Panc1 (cell line): ENCODE results near the gene SEZ6L. TPM values are rescaled to one million over a fixed set of nuclear protein-coding genes. Genes with fewer than 3 reads are reported as not detected.

ENCODE experiments used
- ATAC-seq: fragments of 200-7000 bp; cut with Tn5 transposase; 2 replicates; pipeline ENCODE4 v1.9.1; 2020; ENCODE audit warnings: mild to moderate bottlenecking, moderate library complexity
- BruUV-seq: library from RNA; stranded (reverse); fragments of 400-500 nt; replicated peaks from 2 replicates; lab custom pipeline; 2021; lab: Mats Ljungman, UMichigan
- CTCF ChIA-PET: fragments of 300-600 bp; sonication (Branson Sonifier 250); formaldehyde crosslinking; loops from one replicate; lab custom pipeline; 2022; ENCODE audit warnings: antibody characterized with exemption; lab: Charles Lee
- POLR2A ChIA-PET: fragments of 300-600 bp; sonication (Branson Sonifier 250); formaldehyde crosslinking; loops from one replicate; lab custom pipeline; 2022; ENCODE audit warnings: antibody characterized with exemption; lab: Charles Lee
- DNase-seq: peaks from one replicate; pipeline ENCODE4 v3.0.0-alpha.2; 2010; ENCODE audit warnings: low read depth, low spot score
- H3K27ac ChIP-seq: 2 replicates; pipeline ENCODE4 v1.5.1; 2011; ENCODE audit warnings: mild to moderate bottlenecking, low read length, inconsistent platforms
- H3K27me3 ChIP-seq: fragments of 200-500 bp; sonication (Bioruptor generic); 2 replicates; pipeline ENCODE4 v1.6.0; 2014; ENCODE audit warnings: low read length, inconsistent platforms; ENCODE audit not compliant: control insufficient read depth, insufficient read depth
- H3K36me3 ChIP-seq: fragments of 200-500 bp; sonication (Bioruptor generic); 2 replicates; pipeline ENCODE4 v1.5.1; 2014; ENCODE audit warnings: inconsistent platforms, mild to moderate bottlenecking, low read length, moderate library complexity; ENCODE audit not compliant: control insufficient read depth, insufficient read depth
- H3K4me1 ChIP-seq: 2 replicates; pipeline ENCODE4 v1.5.1; 2011; ENCODE audit warnings: inconsistent platforms, mild to moderate bottlenecking, low read length, moderate library complexity; ENCODE audit not compliant: control insufficient read depth, insufficient read depth
- H3K4me3 ChIP-seq, 2 experiments: 2 replicates each; pipeline ENCODE4 v1.5.1; 2011 to 2012; ENCODE audit warnings: low read depth in 2 of 2, low read length in 2 of 2, mild to moderate bottlenecking in 2 of 2, inconsistent platforms in 1 of 2, moderate library complexity in 1 of 2
- H3K9me3 ChIP-seq: fragments of 200-500 bp; sonication (Bioruptor generic); 2 replicates; pipeline ENCODE4 v1.5.1; 2014; ENCODE audit warnings: low read depth, mild to moderate bottlenecking, inconsistent platforms, low read length, moderate library complexity; ENCODE audit not compliant: control insufficient read depth, insufficient read depth
- POLR2AphosphoS5 ChIP-seq: IDR thresholded peaks from 2 replicates; pipeline ENCODE4 v1.6.1; 2012; ENCODE audit warnings: mild to moderate bottlenecking, low read depth, low read length, moderate library complexity
- SIN3A ChIP-seq: IDR thresholded peaks from 2 replicates; pipeline ENCODE4 v1.6.1; 2012; ENCODE audit warnings: low read depth, mild to moderate bottlenecking, low read length, moderate library complexity, borderline replicate concordance; ENCODE audit not compliant: insufficient read depth
- TCF7L2 ChIP-seq: IDR thresholded peaks from 2 replicates; pipeline ENCODE4 v1.6.1; 2011; ENCODE audit warnings: mild to moderate bottlenecking, low read depth, low read length, inconsistent platforms
- in situ Hi-C: cut with HindIII; loops from 2 replicates; pipeline ENCODE4 v1.10.0; 2016; ENCODE audit warnings: low sequenced_read_pairs, low pct_unique_long_range_greater_than_20kb
- intact Hi-C: fragments of 100-400 bp; cut with micrococcal nuclease; formaldehyde crosslinking; loops from one replicate; pipeline ENCODE4 v1.10.0; 2022; ENCODE audit not compliant: unreplicated experiment
- total RNA-seq: library from RNA; stranded (reverse); gene quantifications from one replicate; pipeline ENCODE4 v1.2.1, GENCODE V29; 2021; ENCODE audit not compliant: unreplicated experiment
- TF ChIP-seq, protein P1 (sequence below), 2 experiments: IDR thresholded peaks; 2 replicates each; pipeline ENCODE4 v1.6.1; 2011 to 2012; ENCODE audit warnings: low read depth in 2 of 2, control low read depth in 1 of 2, low read length in 1 of 2, mild to moderate bottlenecking in 1 of 2, moderate library complexity in 1 of 2; ENCODE audit not compliant: insufficient read depth in 1 of 2
- TF ChIP-seq, protein P2 (sequence below): fragments of 450-650 bp; IDR thresholded peaks from 2 replicates; pipeline ENCODE4 v1.5.1; 2017; ENCODE audit warnings: mild to moderate bottlenecking

Gene SEZ6L
- total RNA-seq, 1 experiment from 2014 or later, result not detected

DNA sequence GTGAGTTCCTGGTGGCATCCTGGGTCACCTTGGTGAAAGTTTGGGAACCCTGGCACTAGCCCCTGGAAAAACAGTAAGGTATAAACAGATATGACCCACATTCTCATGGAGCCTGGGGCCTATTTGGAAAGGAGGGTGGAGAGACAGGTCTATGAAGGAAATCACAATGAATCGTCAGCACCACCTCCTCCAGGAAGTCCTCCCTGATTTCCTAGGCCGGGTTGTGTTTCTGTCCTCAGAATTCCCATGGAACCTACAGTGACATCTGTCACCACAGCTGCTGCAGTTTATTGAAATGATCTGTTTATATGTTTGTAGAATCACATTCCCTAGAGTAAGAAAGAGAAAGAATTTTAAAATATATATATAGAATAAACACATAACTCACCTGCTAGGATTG is 188.0 kb downstream of the SEZ6L start:
- H3K4me1 ChIP-seq, result peaks cover 4% of the 10 kb centered on the region
- H3K9me3 ChIP-seq, result no peaks in the 10 kb centered on the region
- no peak for ATAC-seq
- in situ Hi-C loops, result no loop called here
- no peaks in the 10 kb centered on the region for H3K36me3 ChIP-seq
- intact Hi-C loops, result no loop called here
- ChIA-PET CTCF (no interaction called here), POLR2A (no interaction called here)
- no peak overlapping the region for H3K27ac ChIP-seq
- no peak for DNase-seq
- TF ChIP-seq TCF7L2 (no peak), SIN3A (no peak), POLR2AphosphoS5 (no peak)
- TF ChIP-seq, protein P1, sequence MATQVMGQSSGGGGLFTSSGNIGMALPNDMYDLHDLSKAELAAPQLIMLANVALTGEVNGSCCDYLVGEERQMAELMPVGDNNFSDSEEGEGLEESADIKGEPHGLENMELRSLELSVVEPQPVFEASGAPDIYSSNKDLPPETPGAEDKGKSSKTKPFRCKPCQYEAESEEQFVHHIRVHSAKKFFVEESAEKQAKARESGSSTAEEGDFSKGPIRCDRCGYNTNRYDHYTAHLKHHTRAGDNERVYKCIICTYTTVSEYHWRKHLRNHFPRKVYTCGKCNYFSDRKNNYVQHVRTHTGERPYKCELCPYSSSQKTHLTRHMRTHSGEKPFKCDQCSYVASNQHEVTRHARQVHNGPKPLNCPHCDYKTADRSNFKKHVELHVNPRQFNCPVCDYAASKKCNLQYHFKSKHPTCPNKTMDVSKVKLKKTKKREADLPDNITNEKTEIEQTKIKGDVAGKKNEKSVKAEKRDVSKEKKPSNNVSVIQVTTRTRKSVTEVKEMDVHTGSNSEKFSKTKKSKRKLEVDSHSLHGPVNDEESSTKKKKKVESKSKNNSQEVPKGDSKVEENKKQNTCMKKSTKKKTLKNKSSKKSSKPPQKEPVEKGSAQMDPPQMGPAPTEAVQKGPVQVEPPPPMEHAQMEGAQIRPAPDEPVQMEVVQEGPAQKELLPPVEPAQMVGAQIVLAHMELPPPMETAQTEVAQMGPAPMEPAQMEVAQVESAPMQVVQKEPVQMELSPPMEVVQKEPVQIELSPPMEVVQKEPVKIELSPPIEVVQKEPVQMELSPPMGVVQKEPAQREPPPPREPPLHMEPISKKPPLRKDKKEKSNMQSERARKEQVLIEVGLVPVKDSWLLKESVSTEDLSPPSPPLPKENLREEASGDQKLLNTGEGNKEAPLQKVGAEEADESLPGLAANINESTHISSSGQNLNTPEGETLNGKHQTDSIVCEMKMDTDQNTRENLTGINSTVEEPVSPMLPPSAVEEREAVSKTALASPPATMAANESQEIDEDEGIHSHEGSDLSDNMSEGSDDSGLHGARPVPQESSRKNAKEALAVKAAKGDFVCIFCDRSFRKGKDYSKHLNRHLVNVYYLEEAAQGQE (IDR thresholded peaks at IDR 0.05; ENCODE audit: insufficient read depth in 1 of 2, low read depth in 2 of 2, low read length in 1 of 2), result no peak
- TF ChIP-seq, protein P2, sequence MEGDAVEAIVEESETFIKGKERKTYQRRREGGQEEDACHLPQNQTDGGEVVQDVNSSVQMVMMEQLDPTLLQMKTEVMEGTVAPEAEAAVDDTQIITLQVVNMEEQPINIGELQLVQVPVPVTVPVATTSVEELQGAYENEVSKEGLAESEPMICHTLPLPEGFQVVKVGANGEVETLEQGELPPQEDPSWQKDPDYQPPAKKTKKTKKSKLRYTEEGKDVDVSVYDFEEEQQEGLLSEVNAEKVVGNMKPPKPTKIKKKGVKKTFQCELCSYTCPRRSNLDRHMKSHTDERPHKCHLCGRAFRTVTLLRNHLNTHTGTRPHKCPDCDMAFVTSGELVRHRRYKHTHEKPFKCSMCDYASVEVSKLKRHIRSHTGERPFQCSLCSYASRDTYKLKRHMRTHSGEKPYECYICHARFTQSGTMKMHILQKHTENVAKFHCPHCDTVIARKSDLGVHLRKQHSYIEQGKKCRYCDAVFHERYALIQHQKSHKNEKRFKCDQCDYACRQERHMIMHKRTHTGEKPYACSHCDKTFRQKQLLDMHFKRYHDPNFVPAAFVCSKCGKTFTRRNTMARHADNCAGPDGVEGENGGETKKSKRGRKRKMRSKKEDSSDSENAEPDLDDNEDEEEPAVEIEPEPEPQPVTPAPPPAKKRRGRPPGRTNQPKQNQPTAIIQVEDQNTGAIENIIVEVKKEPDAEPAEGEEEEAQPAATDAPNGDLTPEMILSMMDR, result no peak
- H3K4me3 ChIP-seq, result no peak overlapping the region
- no TSS peak for BruUV-seq
- H3K27me3 ChIP-seq, result no peaks in the 10 kb centered on the region

DNA sequence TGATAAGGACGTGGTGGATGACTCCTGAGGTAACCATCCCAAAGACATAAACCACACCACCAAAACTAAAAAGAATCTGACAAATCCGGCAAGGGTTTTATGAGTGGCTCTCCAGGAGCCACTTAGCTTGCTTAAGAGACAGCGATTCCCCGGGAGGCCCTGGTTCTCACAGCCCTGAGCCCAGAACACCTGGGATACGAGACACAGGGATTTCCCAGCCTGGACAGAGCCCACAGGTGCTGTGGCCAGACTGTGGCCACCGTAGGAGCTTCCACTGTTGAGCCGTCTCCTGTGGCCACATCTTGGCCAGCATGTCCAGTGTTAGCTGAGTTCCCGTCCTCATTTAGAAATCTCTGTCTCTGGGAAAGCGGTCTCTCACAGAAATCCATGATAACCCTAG is 188.6 kb downstream of the SEZ6L start:
- Histone ChIP-seq H3K4me1 (peaks cover 4% of the 10 kb centered on the region), H3K36me3 (no peaks in the 10 kb centered on the region), H3K27me3 (no peaks in the 10 kb centered on the region), H3K27ac (no peak overlapping the region), H3K4me3 (no peak overlapping the region), H3K9me3 (no peaks in the 10 kb centered on the region)
- no TSS peak for BruUV-seq
- intact Hi-C loops (no loop called here), in situ Hi-C loops (no loop called here)
- TF ChIP-seq SIN3A, result no peak
- TF ChIP-seq, protein P2, result no peak
- no peak for TF ChIP-seq TCF7L2
- TF ChIP-seq, protein P1 (IDR thresholded peaks at IDR 0.05; ENCODE audit: insufficient read depth in 1 of 2, low read depth in 2 of 2, low read length in 1 of 2), result no peak
- no peak for TF ChIP-seq POLR2AphosphoS5
- no peak for DNase-seq
- ATAC-seq, result no peak
- ChIA-PET CTCF (no interaction called here), POLR2A (no interaction called here)
